Activated CD8-positive, alpha-beta memory T cell treated with anti-CD3 and anti-CD28 coated beads, Interleukin-2, amount 50 U/mL, for 24 hours (primary cell): ENCODE measurements around the gene RXRA.

Source experiments
- DNase-seq: peaks from one replicate; pipeline ENCODE4 v3.0.0-alpha.2; 2020; ENCODE audit errors: extremely low read depth

RXRA gene

GRCh38 chr9:134474055-134474370 is 147.8 kb downstream of the RXRA start:
- no peak for DNase-seq

GRCh38 chr9:134475011-134475790 is 148.9 kb downstream of the RXRA start:
- no peak for DNase-seq

- no peak for DNase-seq
These were observed 150.2 kb downstream of the RXRA start for GRCh38 chr9:134476272-134476941.

- DNase-seq, result no peak
These were observed 150.7 kb downstream of the RXRA start for GRCh38 chr9:134476942-134477335.

- DNase-seq, result no peak
These were observed 151.2 kb downstream of the RXRA start for GRCh38 chr9:134477342-134477925.

GRCh38 chr9:134477927-134478326 is 151.7 kb downstream of the RXRA start:
- no peak for DNase-seq

GRCh38 chr9:134481762-134482161 is 155.5 kb downstream of the RXRA start:
- no peak for DNase-seq

GRCh38 chr9:134482226-134482625 is 156.0 kb downstream of the RXRA start:
- no peak for DNase-seq

- no peak for DNase-seq
These were observed 157.3 kb downstream of the RXRA start for GRCh38 chr9:134483361-134484184.

GRCh38 chr9:134484479-134484878 is 158.2 kb downstream of the RXRA start:
- no peak for DNase-seq

- no peak for DNase-seq
These were observed 159.4 kb downstream of the RXRA start for GRCh38 chr9:134485653-134486052.

- no peak for DNase-seq
These were observed 159.9 kb downstream of the RXRA start for GRCh38 chr9:134486143-134486591.

GRCh38 chr9:134486596-134486995 is 160.3 kb downstream of the RXRA start:
- DNase-seq, result no peak
